ENCODE measurements around the gene AKR7A3. TPM values are rescaled to one million over a fixed set of nuclear protein-coding genes. Genes with fewer than 3 reads are reported as not detected.
A peak's percentile ranks its signal among the peaks of the same experiment; 100 is the strongest.
"Not testable (repeated sequence)": the region's sequence is repeated elsewhere in the genome, so short reads cannot be mapped to it uniquely, and the experiment has no call there.

The AKR7A3 gene
- total RNA-seq, 2 donors from 2014 or later: 2.5 to 3.9 TPM

DNA sequence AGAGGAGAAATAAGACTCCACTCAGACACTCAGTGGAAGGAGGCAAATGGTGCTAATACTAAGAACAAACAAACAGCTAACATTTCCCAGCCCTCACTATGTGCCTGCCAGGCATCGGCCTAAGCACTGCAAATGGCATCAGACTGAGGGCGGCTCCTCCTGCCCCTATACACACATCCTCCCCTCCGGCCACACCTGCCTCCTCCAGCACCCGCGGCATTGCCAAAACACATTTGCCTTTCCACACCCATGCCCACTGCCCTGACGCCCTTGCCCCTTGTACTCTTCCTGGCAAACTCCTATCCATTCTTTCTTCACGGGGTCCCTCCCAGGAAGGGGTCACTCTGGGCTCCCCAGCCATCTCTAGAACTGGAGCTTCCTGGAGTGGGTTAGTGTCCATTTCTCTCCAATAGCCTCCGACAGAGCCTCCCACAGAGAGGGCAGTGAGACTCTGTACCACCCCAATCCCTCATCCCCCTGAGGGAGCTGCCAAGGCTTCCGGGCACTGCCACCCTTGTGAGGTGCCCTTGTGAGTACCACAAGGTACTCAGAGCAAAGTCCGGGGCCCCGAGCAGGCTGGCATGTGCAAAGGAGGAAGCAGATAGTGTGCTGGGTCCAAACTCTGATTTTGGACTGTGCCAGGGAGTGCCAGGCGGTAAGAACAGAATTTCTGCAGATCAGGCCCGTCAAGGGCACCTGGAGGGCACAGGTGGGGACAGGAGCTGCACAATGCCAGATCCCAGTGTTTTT is 959 bp downstream of the AKR7A3 start:
- no peaks in the 10 kb centered on the region for H3K9me3 ChIP-seq
- H3K36me3 ChIP-seq: no peaks in the 10 kb centered on the region
- TF ChIP-seq, protein P1, sequence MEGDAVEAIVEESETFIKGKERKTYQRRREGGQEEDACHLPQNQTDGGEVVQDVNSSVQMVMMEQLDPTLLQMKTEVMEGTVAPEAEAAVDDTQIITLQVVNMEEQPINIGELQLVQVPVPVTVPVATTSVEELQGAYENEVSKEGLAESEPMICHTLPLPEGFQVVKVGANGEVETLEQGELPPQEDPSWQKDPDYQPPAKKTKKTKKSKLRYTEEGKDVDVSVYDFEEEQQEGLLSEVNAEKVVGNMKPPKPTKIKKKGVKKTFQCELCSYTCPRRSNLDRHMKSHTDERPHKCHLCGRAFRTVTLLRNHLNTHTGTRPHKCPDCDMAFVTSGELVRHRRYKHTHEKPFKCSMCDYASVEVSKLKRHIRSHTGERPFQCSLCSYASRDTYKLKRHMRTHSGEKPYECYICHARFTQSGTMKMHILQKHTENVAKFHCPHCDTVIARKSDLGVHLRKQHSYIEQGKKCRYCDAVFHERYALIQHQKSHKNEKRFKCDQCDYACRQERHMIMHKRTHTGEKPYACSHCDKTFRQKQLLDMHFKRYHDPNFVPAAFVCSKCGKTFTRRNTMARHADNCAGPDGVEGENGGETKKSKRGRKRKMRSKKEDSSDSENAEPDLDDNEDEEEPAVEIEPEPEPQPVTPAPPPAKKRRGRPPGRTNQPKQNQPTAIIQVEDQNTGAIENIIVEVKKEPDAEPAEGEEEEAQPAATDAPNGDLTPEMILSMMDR (IDR thresholded peaks at IDR 0.05): no peak
- H3K27ac ChIP-seq: no peak overlapping the region
- no peak overlapping the region for H3K4me3 ChIP-seq
- H3K27me3 ChIP-seq (replicated peaks; ENCODE audit: insufficient read depth): no peaks in the 10 kb centered on the region
- DNase-seq (ENCODE audit: low spot score): no peak
- ATAC-seq (ENCODE audit: insufficient number of reproducible peaks, low FRiP score, low read depth): no peak
- H3K4me1 ChIP-seq (ENCODE audit: control insufficient read depth in 1 of 2, low read depth in 2 of 2): peaks cover 0 to 5% of the 10 kb centered on the region in 2 donors

DNA sequence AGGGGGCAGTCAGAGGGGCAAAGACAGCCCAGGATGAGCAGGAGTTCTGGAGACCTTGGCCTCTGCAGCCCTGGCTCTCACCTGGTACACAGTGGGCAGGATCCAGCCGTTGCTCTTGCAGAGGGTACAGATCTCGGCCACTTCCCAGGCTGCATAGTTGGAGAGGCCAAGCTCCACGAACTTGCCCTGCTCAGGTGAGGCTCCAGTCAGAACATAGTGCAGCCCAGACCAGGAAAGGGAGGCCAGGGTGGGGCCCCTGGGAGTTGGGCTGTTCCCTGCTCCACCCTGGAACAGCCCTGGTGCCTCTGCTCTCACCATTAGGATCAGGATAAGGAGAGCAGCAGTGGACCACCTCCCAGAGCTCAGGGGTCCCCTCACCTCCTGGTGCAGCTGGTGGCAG is 2.8 kb downstream of the AKR7A3 start:
- ATAC-seq (ENCODE audit: insufficient number of reproducible peaks, low FRiP score, low read depth): not testable (repeated sequence)

DNA sequence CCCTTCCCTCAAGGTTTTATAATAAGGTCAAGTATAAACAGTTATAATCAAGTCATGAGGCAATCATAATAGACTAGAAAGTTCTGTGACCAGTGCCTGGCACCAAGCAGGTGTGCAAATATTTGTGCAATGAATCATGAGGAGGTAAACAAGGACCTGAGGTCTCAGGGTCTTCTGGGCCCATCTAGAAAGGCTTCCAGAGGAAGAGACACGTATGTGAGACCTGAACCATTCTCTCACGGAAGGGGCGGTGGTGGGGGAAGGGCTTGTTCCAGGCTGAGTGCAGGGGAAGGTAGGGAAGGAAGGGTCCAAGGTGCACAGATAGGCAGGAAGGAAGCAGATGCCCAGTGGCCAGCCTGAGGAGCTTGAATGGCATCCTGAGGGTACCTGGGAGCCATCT is 3.2 kb downstream of the AKR7A3 start:
- ATAC-seq (ENCODE audit: insufficient number of reproducible peaks, low FRiP score, low read depth); DNase-seq (ENCODE audit: low spot score); H3K4me1 ChIP-seq (ENCODE audit: control insufficient read depth in 1 of 2, low read depth in 2 of 2); H3K4me3 ChIP-seq; H3K36me3 ChIP-seq; H3K27me3 ChIP-seq (replicated peaks; ENCODE audit: insufficient read depth); H3K9me3 ChIP-seq; H3K27ac ChIP-seq: not testable (repeated sequence)

More for the DNA sequence above, 2.8 kb downstream of the AKR7A3 start:
- not testable (repeated sequence) for H3K36me3 ChIP-seq; H3K27ac ChIP-seq; H3K9me3 ChIP-seq; H3K27me3 ChIP-seq (replicated peaks; ENCODE audit: insufficient read depth); DNase-seq (ENCODE audit: low spot score); H3K4me1 ChIP-seq (ENCODE audit: control insufficient read depth in 1 of 2, low read depth in 2 of 2); H3K4me3 ChIP-seq

GRCh38 chr1:19284881-19285280 is 3.7 kb downstream of the AKR7A3 start:
- Histone ChIP-seq H3K4me3 (no peak overlapping the region), H3K9me3 (no peaks in the 10 kb centered on the region), H3K36me3 (no peaks in the 10 kb centered on the region), H3K4me1 (ENCODE audit: control insufficient read depth in 1 of 2, low read depth in 2 of 2) (peaks cover 0 to 5% of the 10 kb centered on the region in 2 donors), H3K27me3 (replicated peaks; ENCODE audit: insufficient read depth) (no peaks in the 10 kb centered on the region), H3K27ac (no peak overlapping the region)
- DNase-seq (ENCODE audit: low spot score) (no peak), ATAC-seq (ENCODE audit: insufficient number of reproducible peaks, low FRiP score, low read depth) (no peak)
- TF ChIP-seq, protein P1 (IDR thresholded peaks at IDR 0.05): no peak

GRCh38 chr1:19283891-19284290 is 4.7 kb downstream of the AKR7A3 start:
- Histone ChIP-seq H3K27ac (no peak overlapping the region), H3K9me3 (no peaks in the 10 kb centered on the region), H3K4me1 (ENCODE audit: control insufficient read depth in 1 of 2, low read depth in 2 of 2) (peaks cover 0 to 1% of the 10 kb centered on the region in 2 donors), H3K4me3 (no peak overlapping the region), H3K36me3 (no peaks in the 10 kb centered on the region), H3K27me3 (replicated peaks; ENCODE audit: insufficient read depth) (no peaks in the 10 kb centered on the region)
- ATAC-seq (ENCODE audit: insufficient number of reproducible peaks, low FRiP score, low read depth) (no peak), DNase-seq (ENCODE audit: low spot score) (no peak)
- TF ChIP-seq, protein P1 (IDR thresholded peaks at IDR 0.05): no peak

GRCh38 chr1:19274636-19275035 is 13.9 kb downstream of the AKR7A3 start:
- no peaks in the 10 kb centered on the region for H3K4me1 ChIP-seq (ENCODE audit: control insufficient read depth in 1 of 2, low read depth in 2 of 2)
- no peaks in the 10 kb centered on the region for H3K27me3 ChIP-seq (replicated peaks; ENCODE audit: insufficient read depth)
- no peak overlapping the region for H3K4me3 ChIP-seq
- TF ChIP-seq, protein P1 (IDR thresholded peaks at IDR 0.05): no peak
- H3K36me3 ChIP-seq: no peaks in the 10 kb centered on the region
- no peaks in the 10 kb centered on the region for H3K9me3 ChIP-seq
- H3K27ac ChIP-seq: no peak overlapping the region
- DNase-seq (ENCODE audit: low spot score) (no peak), ATAC-seq (ENCODE audit: insufficient number of reproducible peaks, low FRiP score, low read depth) (no peak)

- not testable (repeated sequence) for H3K36me3 ChIP-seq; H3K4me1 ChIP-seq (ENCODE audit: control insufficient read depth in 1 of 2, low read depth in 2 of 2); H3K27me3 ChIP-seq (replicated peaks; ENCODE audit: insufficient read depth); DNase-seq (ENCODE audit: low spot score); ATAC-seq (ENCODE audit: insufficient number of reproducible peaks, low FRiP score, low read depth); H3K27ac ChIP-seq; H3K9me3 ChIP-seq
- peak overlapping the region; percentile 35 for H3K4me3 ChIP-seq
These were observed 14.6 kb downstream of the AKR7A3 start for GRCh38 chr1:19273844-19274531.
